ENCODE data around the gene AUTS2.

The AUTS2 gene

GRCh38 chr7:70410134-70410750 lies 812.0 kb downstream of the AUTS2 start:
- DNase-seq (ENCODE audit: low read depth, low spot score) = no peak

GRCh38 chr7:70414368-70414767 lies 816.1 kb downstream of the AUTS2 start:
- DNase-seq (ENCODE audit: low read depth, low spot score) = no peak

- DNase-seq (ENCODE audit: low read depth, low spot score) = no peak
These were observed 817.1 kb downstream of the AUTS2 start for GRCh38 chr7:70415179-70415972.

- DNase-seq (ENCODE audit: low read depth, low spot score) = no peak
These were observed 818.2 kb downstream of the AUTS2 start for GRCh38 chr7:70416347-70416985.

- no peak for DNase-seq (ENCODE audit: low read depth, low spot score)
These were observed 818.8 kb downstream of the AUTS2 start for GRCh38 chr7:70416986-70417655.

GRCh38 chr7:70419526-70420380 lies 821.5 kb downstream of the AUTS2 start:
- DNase-seq (ENCODE audit: low read depth, low spot score) = no peak

- no peak for DNase-seq (ENCODE audit: low read depth, low spot score)
These were observed 822.0 kb downstream of the AUTS2 start for GRCh38 chr7:70420381-70420662.

- no peak for DNase-seq (ENCODE audit: low read depth, low spot score)
These were observed 823.0 kb downstream of the AUTS2 start for GRCh38 chr7:70421319-70421718.

GRCh38 chr7:70426249-70426880 lies 828.1 kb downstream of the AUTS2 start:
- no peak for DNase-seq (ENCODE audit: low read depth, low spot score)

- no peak for DNase-seq (ENCODE audit: low read depth, low spot score)
These were observed 834.3 kb downstream of the AUTS2 start for GRCh38 chr7:70432567-70433001.

GRCh38 chr7:70434376-70434775 lies 836.1 kb downstream of the AUTS2 start:
- DNase-seq (ENCODE audit: low read depth, low spot score) = no peak

- no peak for DNase-seq (ENCODE audit: low read depth, low spot score)
These were observed 836.5 kb downstream of the AUTS2 start for GRCh38 chr7:70434821-70435220.

- DNase-seq (ENCODE audit: low read depth, low spot score) = no peak
These were observed 837.4 kb downstream of the AUTS2 start for GRCh38 chr7:70435634-70436033.

GRCh38 chr7:70436790-70437350 lies 838.6 kb downstream of the AUTS2 start:
- DNase-seq (ENCODE audit: low read depth, low spot score) = no peak

GRCh38 chr7:70439651-70440050 lies 841.4 kb downstream of the AUTS2 start:
- no peak for DNase-seq (ENCODE audit: low read depth, low spot score)

GRCh38 chr7:70446448-70447143 lies 848.3 kb downstream of the AUTS2 start:
- DNase-seq (ENCODE audit: low read depth, low spot score) = no peak

GRCh38 chr7:70448312-70448906 lies 850.1 kb downstream of the AUTS2 start:
- DNase-seq (ENCODE audit: low read depth, low spot score) = no peak

- no peak for DNase-seq (ENCODE audit: low read depth, low spot score)
These were observed 852.5 kb downstream of the AUTS2 start for GRCh38 chr7:70450731-70451130.

- no peak for DNase-seq (ENCODE audit: low read depth, low spot score)
These were observed 857.6 kb downstream of the AUTS2 start for GRCh38 chr7:70455925-70456324.

- no peak for DNase-seq (ENCODE audit: low read depth, low spot score)
These were observed 858.4 kb downstream of the AUTS2 start for GRCh38 chr7:70456719-70457118.
